B cell (primary cell): Measurements from ENCODE around the gene SERPINE1.

ENCODE experiments used
- EZH2 ChIP-seq: IDR thresholded peaks from 2 replicates; pipeline ENCODE4 v1.6.1; 2012; ENCODE audit warnings: borderline replicate concordance, low read depth, mild to moderate bottlenecking, moderate library complexity, low read length; ENCODE audit not compliant: insufficient read depth, poor library complexity, severe bottlenecking
- TF ChIP-seq, protein P1 (sequence below): fragments of 200-600 bp; IDR thresholded peaks from one replicate; pipeline ENCODE4 v1.8.0; 2022; ENCODE audit warnings: antibody characterized with exemption, mild to moderate bottlenecking

DNA sequence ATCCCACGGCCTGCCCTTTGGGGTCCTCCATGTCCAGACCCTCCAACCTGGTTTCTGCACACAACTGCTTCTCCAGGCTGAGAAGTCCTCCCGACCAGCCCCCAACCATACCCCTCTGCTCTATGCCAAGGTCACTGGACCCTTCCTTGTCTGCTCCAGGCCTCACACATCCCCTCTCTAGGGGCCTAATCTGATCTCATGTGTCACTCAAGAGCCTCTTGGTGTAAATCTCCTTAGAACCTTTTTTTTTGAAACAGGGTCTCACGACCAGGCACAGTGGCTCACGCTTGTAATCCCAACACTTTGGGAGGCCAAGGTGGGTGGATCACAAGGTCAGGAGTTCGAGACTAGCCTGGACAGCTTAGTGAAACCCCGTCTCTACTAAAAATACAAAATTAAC lies 17.5 kb upstream of the SERPINE1 start:
- TF ChIP-seq, protein P1, sequence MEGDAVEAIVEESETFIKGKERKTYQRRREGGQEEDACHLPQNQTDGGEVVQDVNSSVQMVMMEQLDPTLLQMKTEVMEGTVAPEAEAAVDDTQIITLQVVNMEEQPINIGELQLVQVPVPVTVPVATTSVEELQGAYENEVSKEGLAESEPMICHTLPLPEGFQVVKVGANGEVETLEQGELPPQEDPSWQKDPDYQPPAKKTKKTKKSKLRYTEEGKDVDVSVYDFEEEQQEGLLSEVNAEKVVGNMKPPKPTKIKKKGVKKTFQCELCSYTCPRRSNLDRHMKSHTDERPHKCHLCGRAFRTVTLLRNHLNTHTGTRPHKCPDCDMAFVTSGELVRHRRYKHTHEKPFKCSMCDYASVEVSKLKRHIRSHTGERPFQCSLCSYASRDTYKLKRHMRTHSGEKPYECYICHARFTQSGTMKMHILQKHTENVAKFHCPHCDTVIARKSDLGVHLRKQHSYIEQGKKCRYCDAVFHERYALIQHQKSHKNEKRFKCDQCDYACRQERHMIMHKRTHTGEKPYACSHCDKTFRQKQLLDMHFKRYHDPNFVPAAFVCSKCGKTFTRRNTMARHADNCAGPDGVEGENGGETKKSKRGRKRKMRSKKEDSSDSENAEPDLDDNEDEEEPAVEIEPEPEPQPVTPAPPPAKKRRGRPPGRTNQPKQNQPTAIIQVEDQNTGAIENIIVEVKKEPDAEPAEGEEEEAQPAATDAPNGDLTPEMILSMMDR, result no peak
- no peak for TF ChIP-seq EZH2
